AG04450 (cell line): ENCODE data around the gene NTRK2. TPM values are rescaled to one million over a fixed set of nuclear protein-coding genes. Genes with fewer than 3 reads are reported as not detected.

Experiments
- CTCF ChIA-PET: fragments of 300-600, 350-600 bp; formaldehyde crosslinking; extraction: SDS; loops from one replicate; lab custom pipeline; 2022; ENCODE audit warnings: antibody characterized with exemption, inconsistent platforms; lab: Charles Lee
- POLR2A ChIA-PET: fragments of 350-600 bp; formaldehyde crosslinking; extraction: SDS; loops from one replicate; lab custom pipeline; 2021; ENCODE audit warnings: antibody characterized with exemption, inconsistent platforms; lab: Yijun Ruan, JAX
- DNase-seq: peaks from one replicate; pipeline ENCODE4 v3.0.0-alpha.2; 2011; ENCODE audit warnings: low read depth, low spot score
- H3K27ac ChIP-seq: one replicate; pipeline ENCODE4 v1.5.1; 2012; ENCODE audit warnings: low read depth, low read length, control low read depth
- H3K27me3 ChIP-seq: one replicate; pipeline ENCODE4 v1.6.0; 2012; ENCODE audit warnings: low read length; ENCODE audit not compliant: control insufficient read depth, insufficient read depth
- H3K4me3 ChIP-seq: 2 replicates; pipeline ENCODE4 v1.5.1; 2011; ENCODE audit warnings: mild to moderate bottlenecking, low read depth, low read length, control low read depth
- H3K9me3 ChIP-seq: 2 replicates; pipeline ENCODE4 v1.5.1; 2012; ENCODE audit warnings: low read length; ENCODE audit not compliant: control insufficient read depth, insufficient read depth
- polyA plus RNA-seq: library from polyadenylated mRNA; depleted of rRNA; stranded (reverse); fragments of >200 nt; gene quantifications from 2 replicates; pipeline ENCODE4 v1.2.3, GENCODE V29; 2011
- TF ChIP-seq, protein P1 (sequence below): IDR thresholded peaks from 2 replicates; pipeline ENCODE4 v1.5.1; 2011; ENCODE audit warnings: low read depth, low read length, control low read depth, inconsistent platforms

Gene NTRK2
- polyA plus RNA-seq, 1 experiment = not detected

DNA sequence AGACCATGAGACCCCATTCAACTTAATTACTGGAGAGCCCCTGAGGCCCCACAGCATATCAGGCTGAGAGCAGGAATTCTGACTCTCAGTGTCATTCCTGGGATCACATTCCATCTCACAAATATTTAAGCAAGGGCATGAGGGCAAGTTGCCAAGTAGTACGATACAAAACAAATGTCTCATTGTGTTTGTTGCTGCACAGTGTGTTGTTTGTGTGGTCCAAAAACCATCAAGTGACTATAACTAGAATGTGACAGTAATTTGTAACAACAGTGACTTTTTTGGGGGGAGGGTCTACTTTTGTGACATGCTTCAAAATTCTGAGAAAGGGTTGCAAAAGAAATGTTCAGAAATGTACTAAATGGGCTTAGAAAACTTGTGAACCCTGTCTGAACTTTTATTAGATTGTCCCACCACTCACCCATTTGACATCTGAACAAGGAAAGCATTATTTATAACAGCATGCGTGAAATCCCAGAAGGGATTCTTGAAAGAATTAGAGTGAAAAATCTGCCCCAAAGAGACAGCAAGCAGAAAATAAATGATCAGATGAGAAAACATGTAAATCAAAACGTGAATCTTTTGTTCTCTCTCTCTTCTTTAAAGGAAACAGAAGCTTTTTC is 347.0 kb downstream of the NTRK2 start:
- no peaks in the 10 kb centered on the region for H3K27me3 ChIP-seq
- H3K27ac ChIP-seq = no peak overlapping the region
- POLR2A ChIA-PET = no interaction called here
- DNase-seq = no peak
- no peak overlapping the region for H3K4me3 ChIP-seq
- TF ChIP-seq, protein P1, sequence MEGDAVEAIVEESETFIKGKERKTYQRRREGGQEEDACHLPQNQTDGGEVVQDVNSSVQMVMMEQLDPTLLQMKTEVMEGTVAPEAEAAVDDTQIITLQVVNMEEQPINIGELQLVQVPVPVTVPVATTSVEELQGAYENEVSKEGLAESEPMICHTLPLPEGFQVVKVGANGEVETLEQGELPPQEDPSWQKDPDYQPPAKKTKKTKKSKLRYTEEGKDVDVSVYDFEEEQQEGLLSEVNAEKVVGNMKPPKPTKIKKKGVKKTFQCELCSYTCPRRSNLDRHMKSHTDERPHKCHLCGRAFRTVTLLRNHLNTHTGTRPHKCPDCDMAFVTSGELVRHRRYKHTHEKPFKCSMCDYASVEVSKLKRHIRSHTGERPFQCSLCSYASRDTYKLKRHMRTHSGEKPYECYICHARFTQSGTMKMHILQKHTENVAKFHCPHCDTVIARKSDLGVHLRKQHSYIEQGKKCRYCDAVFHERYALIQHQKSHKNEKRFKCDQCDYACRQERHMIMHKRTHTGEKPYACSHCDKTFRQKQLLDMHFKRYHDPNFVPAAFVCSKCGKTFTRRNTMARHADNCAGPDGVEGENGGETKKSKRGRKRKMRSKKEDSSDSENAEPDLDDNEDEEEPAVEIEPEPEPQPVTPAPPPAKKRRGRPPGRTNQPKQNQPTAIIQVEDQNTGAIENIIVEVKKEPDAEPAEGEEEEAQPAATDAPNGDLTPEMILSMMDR = no peak
- peaks cover 20% of the 10 kb centered on the region for H3K9me3 ChIP-seq
- CTCF ChIA-PET = no interaction called here

DNA sequence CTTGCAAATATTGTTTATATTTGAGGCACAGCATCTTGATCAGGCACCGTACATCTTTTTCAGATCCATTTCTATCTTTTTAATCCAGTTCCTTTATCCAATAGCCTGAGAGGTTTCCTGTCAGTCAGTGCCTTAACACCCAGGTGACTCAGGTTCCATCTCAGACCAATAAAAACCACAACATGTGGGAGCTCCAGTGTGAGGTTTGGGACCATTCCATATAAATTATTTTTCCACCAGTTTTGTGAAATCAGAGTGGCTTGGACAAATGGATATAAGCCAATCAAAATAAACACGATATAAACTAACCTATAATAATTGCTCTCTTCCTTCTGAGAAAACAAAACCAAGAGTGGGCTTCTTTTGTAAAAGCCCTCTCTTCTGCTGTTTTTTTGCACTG is 351.3 kb downstream of the NTRK2 start:
- TF ChIP-seq, protein P1 = no peak
- Histone ChIP-seq H3K9me3 (peaks cover 8% of the 10 kb centered on the region), H3K27ac (no peak overlapping the region), H3K27me3 (no peaks in the 10 kb centered on the region), H3K4me3 (no peak overlapping the region)
- ChIA-PET POLR2A (no interaction called here), CTCF (no interaction called here)
- no peak for DNase-seq

DNA sequence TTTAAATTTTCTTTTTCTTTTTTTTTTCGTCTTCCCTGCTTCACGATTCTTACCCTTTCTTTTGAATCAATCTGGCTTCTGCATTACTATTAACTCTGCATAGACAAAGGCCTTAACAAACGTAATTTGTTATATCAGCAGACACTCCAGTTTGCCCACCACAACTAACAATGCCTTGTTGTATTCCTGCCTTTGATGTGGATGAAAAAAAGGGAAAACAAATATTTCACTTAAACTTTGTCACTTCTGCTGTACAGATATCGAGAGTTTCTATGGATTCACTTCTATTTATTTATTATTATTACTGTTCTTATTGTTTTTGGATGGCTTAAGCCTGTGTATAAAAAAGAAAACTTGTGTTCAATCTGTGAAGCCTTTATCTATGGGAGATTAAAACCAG is 352.2 kb downstream of the NTRK2 start:
- ChIA-PET CTCF (no interaction called here), POLR2A (no interaction called here)
- TF ChIP-seq, protein P1 = no peak
- Histone ChIP-seq H3K4me3 (no peak overlapping the region), H3K27me3 (no peaks in the 10 kb centered on the region), H3K9me3 (peaks cover 8% of the 10 kb centered on the region), H3K27ac (no peak overlapping the region)
- DNase-seq = no peak

DNA sequence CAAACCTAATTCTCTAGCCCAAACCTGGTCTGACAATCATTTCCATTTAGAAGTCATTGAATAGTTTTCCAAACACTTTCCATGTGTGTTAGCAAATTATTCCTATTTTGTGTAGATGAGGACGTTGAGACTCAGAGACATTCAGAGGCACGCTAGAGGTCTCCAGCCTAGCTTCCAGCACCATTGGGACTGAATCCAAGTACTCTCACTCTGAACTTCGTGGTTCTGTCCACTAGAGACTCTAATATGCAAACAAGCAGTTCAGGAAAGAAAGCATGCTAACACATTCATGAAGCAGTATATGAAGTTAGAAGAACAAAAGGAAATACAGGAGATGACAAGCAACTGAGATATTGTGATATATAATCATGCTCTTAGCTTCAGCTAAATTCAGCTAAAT is 354.8 kb downstream of the NTRK2 start:
- TF ChIP-seq, protein P1 = no peak
- CTCF ChIA-PET = no interaction called here
- Histone ChIP-seq H3K27ac (no peak overlapping the region), H3K4me3 (no peak overlapping the region), H3K27me3 (no peaks in the 10 kb centered on the region), H3K9me3 (peaks cover 8% of the 10 kb centered on the region)
- POLR2A ChIA-PET = no interaction called here
- DNase-seq = no peak

DNA sequence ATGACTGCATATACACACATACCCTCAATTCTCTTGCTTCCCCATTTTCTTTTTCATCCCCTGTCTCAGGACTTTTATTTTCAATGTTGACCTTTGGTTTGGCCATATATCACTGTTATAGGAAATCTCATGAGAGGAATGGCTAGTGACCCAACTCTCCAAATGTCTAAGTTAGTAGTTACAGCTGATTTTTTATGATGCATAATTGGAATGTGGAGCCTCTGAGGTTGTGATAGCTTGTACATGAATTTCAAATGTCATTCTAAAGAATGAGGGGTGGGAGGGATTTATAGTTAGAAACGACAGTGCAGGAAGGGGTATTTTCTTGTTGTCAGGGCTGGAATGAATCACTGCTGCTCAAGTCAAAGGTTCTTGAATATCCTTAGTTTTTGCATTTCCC is 356.1 kb downstream of the NTRK2 start:
- Histone ChIP-seq H3K27me3 (no peaks in the 10 kb centered on the region), H3K27ac (no peak overlapping the region), H3K9me3 (peaks cover 15% of the 10 kb centered on the region), H3K4me3 (no peak overlapping the region)
- TF ChIP-seq, protein P1 = no peak
- ChIA-PET CTCF (no interaction called here), POLR2A (no interaction called here)
- DNase-seq = no peak
